ENCODE measurements around the gene THSD4. TPM values are rescaled to one million over a fixed set of nuclear protein-coding genes. Genes with fewer than 3 reads are reported as not detected.

THSD4 gene
- total and polyA plus RNA-seq, 4 donors, result 6.0 to 42.4 (median 18.5) TPM

DNA sequence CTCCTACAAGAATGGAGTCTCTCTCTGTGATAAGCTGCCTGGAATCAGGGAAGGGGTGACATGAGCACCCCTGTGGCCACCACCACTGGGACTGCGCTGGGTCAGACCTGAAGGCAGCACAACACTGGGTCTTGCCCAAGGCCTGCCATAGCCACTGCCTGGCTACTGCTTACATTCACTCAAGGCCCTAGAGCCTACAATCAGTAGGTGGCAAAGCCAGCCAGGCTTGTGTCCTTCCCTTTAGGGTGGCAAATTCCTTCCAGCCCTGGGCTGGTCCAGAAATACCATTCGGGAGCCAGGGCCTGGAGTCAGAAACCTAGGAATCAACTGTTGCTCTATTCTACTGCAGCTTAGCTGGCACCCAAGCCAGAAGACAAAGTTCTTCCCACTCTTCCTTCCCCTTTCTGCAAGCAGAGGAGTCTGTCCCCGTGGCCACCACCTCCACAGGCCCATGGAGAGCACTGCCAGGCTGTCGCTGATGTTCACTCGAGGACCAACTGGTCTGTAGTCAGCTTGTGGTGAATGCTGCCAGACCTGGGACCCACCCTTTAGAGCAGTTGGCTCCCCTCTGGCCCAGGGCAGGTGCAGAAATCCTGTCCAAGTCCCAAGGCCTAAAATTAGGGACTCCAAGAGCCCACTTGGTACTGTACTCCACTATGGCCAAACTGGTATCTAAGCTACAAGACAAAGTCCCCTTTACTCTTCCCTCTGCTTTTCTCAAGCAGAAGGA lies 307.4 kb downstream of the THSD4 start:
- no peaks in the 10 kb centered on the region for H3K9me3 ChIP-seq (ENCODE audit: control insufficient read depth in 4 of 4, insufficient read depth in 3 of 4, low read length in 3 of 4)
- H3K27ac ChIP-seq (ENCODE audit: low read depth in 1 of 2, low read length in 1 of 2), result no peak overlapping the region
- H3K4me1 ChIP-seq (ENCODE audit: control insufficient read depth in 5 of 5, insufficient read depth in 5 of 5, low read length in 5 of 5), result peaks cover 0 to 11% (median 0%) of the 10 kb centered on the region in 5 donors
- no peak overlapping the region for H3K9ac ChIP-seq (ENCODE audit: insufficient read depth in 1 of 2, low read length in 2 of 2)
- H3K27me3 ChIP-seq (ENCODE audit: control insufficient read depth in 3 of 3, insufficient read depth in 3 of 3, low read length in 2 of 3), result no peaks in the 10 kb centered on the region
- H3K36me3 ChIP-seq (ENCODE audit: control insufficient read depth in 4 of 4, insufficient read depth in 4 of 4, low read length in 4 of 4), result peaks cover 0 to 2% (median 0%) of the 10 kb centered on the region in 4 donors
- no peak overlapping the region for H3K4me3 ChIP-seq
- no peak for ATAC-seq (ENCODE audit: insufficient read depth, low FRiP score)
- 83 to 90% methylated on average over 5 of the region's 5 CpGs for WGBS, 2 donors
- no peak for TF ChIP-seq CTCF (IDR thresholded peaks at IDR 0.05; ENCODE audit: control extremely low read depth, extremely low read depth)
- no peak for DNase-seq

- Histone ChIP-seq H3K4me1 (ENCODE audit: control insufficient read depth in 5 of 5, insufficient read depth in 5 of 5, low read length in 5 of 5) (peaks cover 0 to 11% (median 0%) of the 10 kb centered on the region in 5 donors), H3K4me3 (no peak overlapping the region), H3K27ac (ENCODE audit: low read depth in 1 of 2, low read length in 1 of 2) (no peak overlapping the region), H3K27me3 (ENCODE audit: control insufficient read depth in 3 of 3, insufficient read depth in 3 of 3, low read length in 2 of 3) (no peaks in the 10 kb centered on the region), H3K36me3 (ENCODE audit: control insufficient read depth in 4 of 4, insufficient read depth in 4 of 4, low read length in 4 of 4) (peaks cover 0 to 2% (median 0%) of the 10 kb centered on the region in 4 donors), H3K9me3 (ENCODE audit: control insufficient read depth in 4 of 4, insufficient read depth in 3 of 4, low read length in 3 of 4) (no peaks in the 10 kb centered on the region), H3K9ac (ENCODE audit: insufficient read depth in 1 of 2, low read length in 2 of 2) (no peak overlapping the region)
- TF ChIP-seq CTCF (IDR thresholded peaks at IDR 0.05; ENCODE audit: control extremely low read depth, extremely low read depth), result no peak
- ATAC-seq (ENCODE audit: insufficient read depth, low FRiP score), result no peak
- WGBS, 2 donors, result 59 to 88% methylated on average over 2 of the region's 2 CpGs
- no peak for DNase-seq
Measured at GRCh38 chr15:71424765-71425164, 309.5 kb downstream of the THSD4 start.

- DNase-seq, result no peak
- no peak for ATAC-seq (ENCODE audit: insufficient read depth, low FRiP score)
- no peaks in the 10 kb centered on the region for H3K27me3 ChIP-seq (ENCODE audit: control insufficient read depth in 3 of 3, insufficient read depth in 3 of 3, low read length in 2 of 3)
- H3K9ac ChIP-seq (ENCODE audit: insufficient read depth in 1 of 2, low read length in 2 of 2), result no peak overlapping the region
- no peak overlapping the region for H3K4me3 ChIP-seq
- peaks cover 0 to 2% (median 0%) of the 10 kb centered on the region in 4 donors for H3K36me3 ChIP-seq (ENCODE audit: control insufficient read depth in 4 of 4, insufficient read depth in 4 of 4, low read length in 4 of 4)
- H3K4me1 ChIP-seq (ENCODE audit: control insufficient read depth in 5 of 5, insufficient read depth in 5 of 5, low read length in 5 of 5), result peaks cover 0 to 11% (median 0%) of the 10 kb centered on the region in 5 donors
- WGBS, 2 donors, result 95% methylated on average over 3 of the region's 3 CpGs
- no peaks in the 10 kb centered on the region for H3K9me3 ChIP-seq (ENCODE audit: control insufficient read depth in 4 of 4, insufficient read depth in 3 of 4, low read length in 3 of 4)
- no peak for TF ChIP-seq CTCF (IDR thresholded peaks at IDR 0.05; ENCODE audit: control extremely low read depth, extremely low read depth)
- no peak overlapping the region for H3K27ac ChIP-seq (ENCODE audit: low read depth in 1 of 2, low read length in 1 of 2)
Measured at GRCh38 chr15:71425388-71425787, 310.1 kb downstream of the THSD4 start.

All from lung (tissue), 12 donors.